ENCODE measurements around the gene CATSPER3.

GRCh38 chr5:135034236-135034962 lies 66.7 kb downstream of the CATSPER3 start:
- TF ChIP-seq POLR2AphosphoS5 (IDR thresholded peaks at IDR 0.05; ENCODE audit: low read depth, low read length): no peak
- no peak for TF ChIP-seq POLR2A (IDR thresholded peaks at IDR 0.05; ENCODE audit: low read depth, low read length)
- no peak for TF ChIP-seq TAF1 (IDR thresholded peaks at IDR 0.05; ENCODE audit: borderline replicate concordance, low read depth, low read length)

Measured in GM12892 (cell line).